HuH-7.5 (cell line): Measurements from ENCODE around the gene GYPC.
"Not testable (repeated sequence)": the region's sequence is repeated elsewhere in the genome, so short reads cannot be mapped to it uniquely, and the experiment has no call there.

Source experiments
- DNase-seq: peaks from one replicate; pipeline ENCODE4 v3.0.0; 2011; ENCODE audit warnings: low spot score

GYPC gene, protein sequence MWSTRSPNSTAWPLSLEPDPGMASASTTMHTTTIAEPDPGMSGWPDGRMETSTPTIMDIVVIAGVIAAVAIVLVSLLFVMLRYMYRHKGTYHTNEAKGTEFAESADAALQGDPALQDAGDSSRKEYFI

DNA sequence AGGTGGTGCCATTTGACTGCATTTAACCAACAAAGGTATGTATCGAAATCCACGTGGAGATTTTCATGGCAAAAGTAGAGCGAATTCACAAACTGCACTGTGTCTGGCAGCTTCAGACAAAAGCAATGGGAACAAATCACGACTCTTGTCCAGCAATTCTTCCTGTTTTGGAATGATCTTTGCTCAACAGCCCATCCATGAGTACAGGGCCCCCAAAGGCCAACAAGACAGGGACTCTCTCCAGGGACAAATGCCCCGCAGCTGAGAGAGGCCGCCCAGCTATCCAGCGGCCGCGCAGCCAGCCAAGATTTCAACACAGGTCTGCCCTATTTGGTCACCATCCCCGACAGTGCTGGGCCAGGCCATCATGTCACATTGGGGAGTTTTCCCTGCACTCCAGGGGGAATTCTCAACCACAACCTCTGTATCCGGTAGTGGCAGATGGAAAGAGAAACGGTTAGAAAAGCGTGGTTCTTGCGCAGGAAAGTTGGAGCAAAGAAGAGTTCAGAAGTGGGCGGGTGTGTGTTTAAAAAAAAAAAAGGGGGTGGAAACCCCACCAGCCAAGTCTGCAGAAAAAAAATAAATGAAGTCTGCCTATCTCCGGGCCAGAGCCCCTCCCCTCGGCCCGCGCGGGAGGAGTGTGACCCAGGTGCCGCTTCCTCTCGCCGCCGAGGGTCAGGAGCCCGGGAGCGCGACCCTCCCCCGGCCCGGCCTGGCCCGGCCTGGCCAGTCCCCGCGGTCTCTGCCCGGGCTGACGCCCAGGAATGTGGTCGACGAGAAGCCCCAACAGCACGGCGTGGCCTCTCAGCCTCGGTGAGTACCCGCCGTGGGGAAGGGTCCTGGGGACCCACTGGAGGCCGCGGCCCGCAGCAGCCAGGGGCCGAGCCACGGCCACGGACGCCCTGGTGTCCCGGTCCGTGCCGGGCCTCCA, at the start of gene GYPC:
Gene GYPC (plus strand): TSS at position 659 of the 931 bp plus-strand sequence. CDS start 106 bp downstream, at position 765.
- DNase-seq, result no peak

DNA sequence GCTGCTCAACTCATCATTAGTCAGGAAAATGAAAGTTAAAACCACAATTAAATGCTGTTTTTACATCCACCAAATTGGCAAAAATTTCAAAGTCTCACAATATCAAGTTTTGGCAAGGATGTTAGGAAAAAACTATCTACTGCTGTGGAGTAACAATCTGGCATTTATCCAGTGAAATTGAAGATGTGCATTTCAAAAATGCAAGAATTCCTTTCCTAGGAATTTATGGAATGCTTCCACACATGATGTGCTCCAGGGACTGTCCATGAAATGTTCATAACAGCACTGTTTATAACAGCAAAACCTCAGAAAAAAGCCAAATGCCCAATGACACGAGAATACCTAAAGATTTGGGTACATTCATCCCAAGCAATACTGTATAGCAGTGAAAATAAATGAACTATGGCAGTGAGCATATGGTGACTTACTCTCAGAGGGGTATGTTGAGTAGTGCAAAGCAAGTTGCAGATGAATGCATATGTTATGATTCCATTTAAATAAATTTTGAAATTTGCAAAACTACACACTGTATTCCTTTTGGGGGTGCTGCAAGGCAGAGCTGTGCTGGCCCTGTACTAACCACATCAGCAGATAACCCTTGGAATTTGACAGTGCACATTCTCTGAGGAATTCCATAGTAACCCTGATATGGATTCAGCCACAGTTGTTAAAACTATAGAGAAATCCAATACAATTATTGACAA, 41.3 kb upstream of the GYPC start:
- no peak for DNase-seq

DNA sequence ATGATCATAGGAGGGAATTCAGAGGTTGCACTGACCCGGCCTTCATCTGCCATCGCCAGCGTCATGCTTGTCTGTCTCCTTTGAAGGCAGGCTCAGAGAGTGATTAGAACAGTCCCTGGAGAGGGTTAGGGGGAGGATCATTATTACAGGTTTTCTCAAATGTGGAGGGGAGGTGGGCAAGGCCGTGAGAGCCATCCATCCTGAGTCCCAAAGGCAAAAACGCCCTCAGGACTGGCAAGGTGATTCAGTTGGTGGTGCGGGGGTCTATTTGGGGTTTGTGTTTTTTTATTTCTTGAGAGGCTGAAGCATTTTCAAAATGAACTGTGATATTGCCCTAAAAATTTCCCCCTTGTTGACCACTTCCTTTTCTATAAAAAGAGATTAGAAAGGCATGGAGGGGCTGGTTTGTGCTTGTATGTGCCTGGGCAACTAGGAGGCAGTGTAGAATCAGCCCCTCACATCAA, 39.3 kb upstream of the GYPC start:
- DNase-seq, result no peak

DNA sequence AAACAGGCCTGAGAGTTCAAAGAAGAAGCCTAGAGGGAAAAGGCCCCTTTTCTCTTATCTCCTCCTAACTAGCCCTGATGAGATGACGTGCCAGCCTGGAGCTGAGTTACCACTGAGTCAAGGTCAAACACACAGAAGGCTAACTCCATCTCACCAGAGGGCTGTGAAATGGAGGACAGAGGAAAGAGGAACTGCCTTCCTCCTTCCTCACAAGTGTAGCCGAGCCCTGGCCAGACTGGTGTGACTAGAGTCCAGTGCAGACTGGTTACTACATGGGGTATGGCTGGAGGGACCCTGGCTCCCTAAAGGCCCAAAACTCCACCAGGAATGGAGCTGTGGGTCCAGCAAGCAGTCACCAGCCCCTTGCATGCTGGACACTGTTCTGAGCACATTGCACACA, 35.7 kb upstream of the GYPC start:
- no peak for DNase-seq

DNA sequence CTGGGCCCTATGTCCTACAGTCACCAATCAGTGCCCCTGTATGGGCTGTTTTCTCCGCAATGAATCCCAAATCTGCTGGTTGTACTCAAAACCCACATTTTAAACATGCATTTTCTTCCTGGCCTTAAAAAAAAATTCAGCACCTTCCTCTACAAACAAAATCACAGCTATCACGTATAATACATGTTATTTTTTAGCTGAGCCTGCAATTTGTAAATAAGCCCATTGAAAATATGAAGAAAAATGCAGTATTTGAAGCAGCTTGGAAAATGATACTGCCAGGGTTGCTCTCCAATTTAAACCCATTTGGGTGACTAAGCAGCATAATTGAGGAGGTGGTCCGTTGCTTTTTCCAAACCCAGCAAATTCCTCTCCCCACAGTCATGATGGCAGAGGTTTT, 33.0 kb upstream of the GYPC start:
- no peak for DNase-seq

DNA sequence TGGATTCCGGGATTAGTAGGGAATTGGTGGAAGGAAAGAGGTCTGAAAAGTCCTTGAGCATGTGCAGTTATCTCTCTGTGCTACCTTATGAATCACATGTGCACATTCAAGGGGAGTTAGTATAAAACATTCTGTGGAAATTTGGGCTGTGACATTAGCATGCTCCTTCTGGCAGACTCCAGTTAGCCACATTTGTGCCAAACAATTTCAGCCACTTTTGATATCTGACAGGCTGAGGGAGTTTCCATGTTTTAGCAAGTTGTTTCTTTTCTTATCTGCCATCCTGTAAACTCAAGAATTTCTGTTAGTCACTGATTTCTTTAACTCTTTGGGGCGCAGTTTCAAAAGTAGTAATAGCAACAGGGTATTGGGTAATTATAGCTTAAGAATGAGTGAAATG, 28.3 kb upstream of the GYPC start:
- no peak for DNase-seq

DNA sequence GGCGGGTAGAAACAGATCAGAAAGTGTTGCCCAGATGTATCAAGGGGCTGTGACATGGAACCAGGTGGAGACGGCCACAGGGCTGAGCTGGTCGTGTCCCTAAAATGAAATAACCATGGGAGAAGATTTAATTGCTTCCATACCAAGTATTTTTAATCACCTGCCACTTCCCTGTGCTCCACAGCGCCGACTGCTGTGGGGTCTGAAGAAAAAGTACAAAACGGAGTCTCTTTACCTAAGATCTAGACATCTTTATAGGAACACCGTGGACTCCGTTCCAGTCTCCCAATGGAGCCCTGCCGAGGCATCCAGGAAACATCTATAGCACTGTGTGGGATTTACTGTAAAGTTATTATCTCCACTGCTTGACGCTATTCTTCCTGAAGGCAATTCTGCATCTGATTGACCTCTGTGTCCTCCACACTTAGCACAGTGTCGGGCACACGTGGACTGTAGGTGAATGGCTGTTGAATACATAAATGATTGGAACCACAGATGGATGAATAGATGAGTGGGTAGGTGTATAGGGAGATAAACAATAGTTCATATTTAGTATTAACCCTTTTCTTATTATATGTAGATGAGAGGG, 21.6 kb upstream of the GYPC start:
- no peak for DNase-seq

DNA sequence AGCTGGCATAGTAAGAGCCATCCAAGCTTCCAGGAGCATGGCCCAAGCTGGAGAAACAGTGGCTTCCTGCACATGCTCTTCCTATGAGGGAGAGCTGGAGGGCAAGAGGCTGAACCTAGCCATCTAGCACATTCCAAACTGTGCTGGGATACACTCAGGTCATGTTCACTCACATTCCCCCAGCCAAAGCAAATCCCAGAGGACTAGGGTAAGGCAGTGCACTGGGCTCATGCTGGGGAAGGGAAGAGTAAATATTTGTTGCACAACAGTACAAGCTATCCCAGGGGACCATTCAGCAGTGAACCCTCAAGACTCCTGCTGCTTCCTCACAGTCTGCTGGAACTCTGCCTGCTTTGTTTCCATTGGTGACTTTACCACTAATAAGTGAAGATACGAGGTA, 20.7 kb upstream of the GYPC start:
- DNase-seq, result no peak

DNA sequence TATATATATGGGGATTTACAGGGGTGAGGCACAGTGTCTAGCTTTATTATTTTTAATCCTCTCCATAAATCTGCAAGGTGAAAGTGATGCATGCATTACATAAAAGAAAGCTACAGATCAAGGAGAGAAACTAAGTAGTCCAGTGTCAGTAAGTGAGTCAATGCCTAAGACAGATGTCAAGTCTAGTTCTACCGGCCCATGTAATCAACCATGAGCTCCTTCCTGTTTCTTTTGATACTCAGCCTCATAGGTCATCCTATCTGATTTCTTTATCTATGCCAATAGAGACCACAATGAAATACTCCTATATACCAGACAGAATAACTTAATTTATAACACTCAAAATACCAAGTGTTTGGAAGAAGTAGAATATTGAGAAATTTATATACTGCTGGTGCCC, 20.2 kb upstream of the GYPC start:
- DNase-seq, result no peak

DNA sequence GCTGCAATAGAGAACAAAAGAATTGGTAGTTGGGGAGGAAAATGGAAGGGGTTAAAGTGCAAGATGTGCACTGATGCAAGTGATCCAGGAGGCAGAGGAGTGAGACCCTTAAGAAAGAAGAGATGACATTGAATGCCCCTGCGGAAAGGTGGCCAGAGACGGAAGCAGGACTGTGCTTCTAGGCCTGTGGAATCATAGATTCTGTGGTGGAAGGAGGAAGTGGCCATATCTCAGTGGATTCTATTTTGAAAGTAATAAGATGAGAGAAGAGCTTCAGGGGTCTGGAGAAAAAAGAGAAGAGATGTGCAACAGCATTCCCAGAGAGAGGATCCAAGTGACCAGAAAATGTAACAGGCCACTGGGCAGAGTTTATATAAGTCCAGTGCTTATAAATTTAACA, 18.6 kb upstream of the GYPC start:
- no peak for DNase-seq

DNA sequence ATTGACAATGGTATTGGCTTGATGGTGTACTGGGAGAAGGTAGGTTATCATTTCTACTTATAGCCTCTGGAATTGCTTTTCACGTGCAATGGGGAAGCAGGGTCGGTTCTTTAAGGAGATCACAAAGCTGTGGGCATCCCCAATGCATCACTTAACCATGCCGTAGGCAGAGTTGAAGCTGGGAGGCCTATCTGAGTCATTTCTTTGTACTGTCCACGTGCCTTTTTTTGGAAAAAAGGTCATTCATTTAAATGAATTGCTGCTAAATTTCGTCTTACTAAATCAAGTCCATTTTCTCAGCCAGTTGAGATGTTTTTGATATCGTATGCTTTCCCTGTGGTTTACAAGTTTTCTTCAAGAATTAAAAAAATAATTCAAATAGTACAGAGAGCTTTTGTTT, 17.2 kb upstream of the GYPC start:
- no peak for DNase-seq

DNA sequence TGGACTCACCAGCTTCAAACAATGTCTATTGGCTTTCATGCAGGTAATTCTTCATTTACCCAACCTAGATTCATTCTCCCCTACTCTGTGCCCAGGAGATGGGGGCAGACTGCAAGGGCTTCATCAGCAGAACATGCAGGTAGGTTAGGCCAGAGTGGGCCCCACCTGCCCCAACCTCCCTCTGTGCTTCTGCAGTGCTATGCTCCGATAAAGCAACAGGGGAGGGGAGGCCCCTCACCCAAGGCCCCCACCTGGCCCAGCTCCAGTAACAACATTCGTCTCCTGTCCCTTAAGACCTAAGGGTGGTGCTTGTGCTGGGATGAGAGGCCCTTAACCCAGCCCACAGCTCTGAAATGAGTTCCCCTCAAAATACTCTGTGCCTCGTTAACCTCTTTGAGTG, 16.7 kb upstream of the GYPC start:
- DNase-seq, result no peak

DNA sequence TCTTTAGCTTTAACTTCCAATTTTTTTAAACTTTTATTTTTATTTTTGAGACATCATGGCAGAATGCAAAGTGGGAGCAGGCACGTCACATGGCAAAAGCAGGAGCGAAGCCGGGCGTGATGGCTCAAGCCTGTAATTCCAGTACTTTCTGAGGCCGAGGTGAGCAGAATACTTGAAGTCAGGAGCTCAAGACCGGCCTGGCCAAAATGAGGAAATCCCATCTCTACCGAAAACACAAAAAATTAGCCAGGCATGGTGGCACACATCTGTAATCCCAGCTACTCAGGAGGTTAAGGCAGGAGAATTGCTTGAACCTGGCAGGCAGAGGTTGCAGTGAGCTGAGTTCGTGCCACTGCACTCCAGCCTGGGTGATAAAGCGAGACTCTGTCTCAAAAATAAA, 14.7 kb upstream of the GYPC start:
- not testable (repeated sequence) for DNase-seq

DNA sequence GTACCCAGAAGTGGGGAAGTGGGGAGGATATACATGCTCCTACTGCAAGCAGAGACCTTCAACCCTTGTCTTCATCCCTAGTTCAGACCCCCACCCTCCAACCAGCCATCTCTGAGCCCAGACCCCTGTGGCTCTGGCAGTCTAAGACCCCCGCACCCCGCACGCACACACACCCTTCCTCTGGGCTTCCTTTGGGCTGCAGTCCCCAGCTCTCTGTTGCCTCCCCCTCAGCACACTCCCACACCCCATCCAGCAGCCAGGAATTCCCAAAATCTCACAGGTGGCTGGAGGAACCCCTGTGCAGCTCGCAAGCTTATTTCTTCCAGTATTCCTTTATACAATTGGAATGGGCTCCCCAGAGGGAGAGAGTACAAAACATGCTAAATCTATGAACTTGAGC, 13.9 kb upstream of the GYPC start:
- no peak for DNase-seq

DNA sequence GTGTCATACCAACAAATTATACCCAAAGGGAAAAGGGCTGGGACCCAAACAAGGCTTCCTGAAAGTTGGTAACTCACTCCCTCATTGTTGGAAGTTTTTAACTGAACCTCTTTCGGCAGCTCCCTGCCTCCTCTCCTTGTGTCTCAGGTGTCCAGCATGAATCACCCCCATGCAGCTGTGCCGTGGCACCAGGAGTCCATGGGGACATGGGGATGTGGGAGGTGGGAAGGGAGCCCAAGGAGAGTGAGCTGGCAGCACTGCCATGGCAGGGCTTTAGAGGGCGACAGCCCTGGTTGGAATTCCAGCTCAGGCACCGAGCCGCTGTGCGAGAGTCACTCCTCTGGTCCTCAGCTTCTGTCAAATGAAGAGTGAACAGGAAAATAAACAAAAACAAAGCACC, 12.5 kb upstream of the GYPC start:
- no peak for DNase-seq

DNA sequence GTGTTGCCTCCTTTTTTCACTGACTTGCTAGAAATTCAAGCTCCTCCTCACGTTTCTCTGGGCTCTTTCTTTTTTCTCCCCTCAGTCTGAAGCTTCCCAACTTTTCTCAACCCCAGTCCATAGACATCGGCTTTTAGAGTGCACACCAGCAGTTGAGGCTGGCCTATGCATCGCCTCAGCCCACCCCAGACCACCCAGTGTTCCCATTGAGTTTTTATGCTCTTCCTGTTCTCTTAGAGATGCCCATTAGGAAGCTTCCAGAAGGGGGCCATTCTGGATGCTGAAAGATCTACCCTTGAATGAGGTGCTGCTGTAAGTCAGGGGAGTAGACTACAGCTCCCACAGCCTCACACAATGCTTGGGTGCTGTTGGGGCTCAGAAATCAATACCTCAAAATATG, 12.0 kb upstream of the GYPC start:
- DNase-seq, result no peak

DNA sequence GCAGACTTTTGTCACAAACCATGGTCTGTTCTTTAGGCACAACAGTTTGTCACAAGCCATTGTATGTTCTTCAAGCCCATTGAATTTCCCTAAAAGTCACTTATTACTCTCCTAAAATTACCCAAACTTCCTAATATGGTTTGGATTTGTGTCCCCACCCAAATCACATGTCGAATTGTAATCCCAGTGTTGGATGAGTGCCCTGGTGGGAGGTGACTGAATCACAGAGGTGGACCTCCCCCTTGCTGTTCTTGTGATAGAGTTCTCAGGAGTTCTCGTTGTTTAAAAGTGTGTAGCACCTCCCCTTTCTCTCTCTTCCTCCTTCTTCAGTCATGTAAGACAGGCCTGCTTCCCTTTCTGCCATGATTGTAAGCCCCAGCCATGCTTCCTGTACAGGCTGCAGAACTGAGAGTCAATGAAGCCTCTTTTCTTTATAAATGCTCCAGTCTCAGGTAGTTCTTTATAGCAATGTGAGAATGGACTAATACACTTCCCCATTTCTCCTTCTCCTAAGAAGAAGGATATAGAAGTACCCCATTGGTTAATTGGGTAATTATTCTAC, 11.2 kb upstream of the GYPC start:
- no peak for DNase-seq

DNA sequence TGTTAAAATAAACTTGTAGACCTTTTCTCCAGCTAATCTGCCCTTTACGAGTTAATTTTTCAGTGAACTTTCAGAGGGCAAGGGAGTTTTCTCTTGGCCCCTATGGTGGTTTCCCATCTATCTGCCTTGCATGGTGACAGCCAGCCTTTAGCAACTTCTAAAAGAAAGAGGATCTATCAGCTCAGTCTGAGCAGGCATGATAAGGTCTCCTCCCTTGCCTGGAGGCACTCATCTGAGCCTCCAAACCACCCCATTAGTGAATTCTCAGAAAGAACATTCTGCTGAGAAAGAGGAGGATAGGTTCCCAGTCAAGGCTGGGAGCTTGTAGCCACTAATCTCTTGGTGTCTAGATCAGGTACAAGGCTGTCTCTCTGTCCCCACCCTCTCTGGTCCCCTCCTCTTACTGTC, 10.7 kb upstream of the GYPC start:
- no peak for DNase-seq

DNA sequence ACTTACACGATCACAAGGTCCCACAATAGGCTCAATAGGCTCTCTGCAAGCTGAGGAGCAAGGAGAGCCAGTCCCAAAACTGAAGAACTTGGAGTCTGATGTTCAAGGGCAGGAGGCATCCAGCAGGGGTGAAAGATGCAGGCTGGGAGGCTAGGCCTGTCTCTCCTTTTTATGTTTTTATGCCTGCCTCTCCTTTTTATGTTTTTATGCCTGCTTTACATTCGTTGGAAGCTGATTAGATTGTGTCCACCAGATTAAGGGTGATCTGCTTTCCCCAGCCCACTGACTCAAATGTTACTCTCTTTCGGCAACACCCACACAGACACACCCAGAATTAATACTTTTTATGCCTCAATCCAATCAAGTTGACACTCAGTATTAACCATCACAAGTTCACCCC, 9.9 kb upstream of the GYPC start:
- no peak for DNase-seq

DNA sequence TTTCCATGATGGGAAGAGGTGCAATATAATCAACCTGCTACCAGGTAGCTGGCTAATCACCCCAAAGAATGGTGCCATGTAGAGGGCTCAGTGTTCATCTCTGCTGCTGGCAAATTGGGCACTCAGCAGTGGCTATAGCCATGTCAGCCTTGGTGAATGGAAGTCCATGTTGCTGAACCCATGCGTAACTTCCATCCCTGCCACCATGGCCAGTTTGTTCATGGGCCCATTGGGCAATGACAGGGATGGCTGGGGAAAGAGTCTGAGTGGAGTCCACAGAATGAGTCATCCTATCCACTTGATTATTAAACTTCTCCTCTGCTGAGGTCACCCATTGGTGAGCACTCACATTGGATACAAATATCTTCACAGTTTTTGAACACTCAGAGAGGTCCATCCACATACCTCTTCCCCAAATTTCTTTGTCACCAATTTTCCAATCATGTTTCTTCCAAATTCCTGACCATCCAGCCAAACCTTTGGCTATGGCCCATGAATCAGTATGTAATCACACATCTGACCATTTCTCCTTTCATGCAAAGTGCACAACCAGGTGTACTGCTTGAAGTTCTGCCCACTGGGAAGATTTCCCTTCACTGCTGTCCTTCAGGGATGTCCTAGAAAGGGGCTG, 8.1 kb upstream of the GYPC start:
- DNase-seq, result not testable (repeated sequence)

DNA sequence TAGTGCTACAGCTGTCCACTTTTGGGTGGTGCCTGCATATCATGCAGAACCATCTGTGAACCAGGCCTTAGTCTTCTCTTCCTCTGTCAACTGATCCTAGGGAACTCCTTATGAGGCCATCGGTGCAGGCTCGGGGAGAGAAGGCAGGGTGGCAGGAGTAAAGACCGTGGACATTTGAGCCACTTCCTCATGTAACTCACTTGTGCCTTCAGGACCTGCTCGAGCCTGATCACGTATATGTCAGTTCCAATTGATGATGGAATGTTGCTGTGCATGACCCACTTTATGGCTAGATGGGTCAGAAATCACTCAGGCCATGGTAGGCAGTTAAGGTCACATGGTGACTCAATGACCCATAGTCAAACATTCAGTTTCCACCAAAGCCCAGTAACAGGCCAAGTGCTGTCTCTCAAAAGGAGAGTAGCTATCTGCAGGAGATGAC, 7.6 kb upstream of the GYPC start:
- DNase-seq, result not testable (repeated sequence)

DNA sequence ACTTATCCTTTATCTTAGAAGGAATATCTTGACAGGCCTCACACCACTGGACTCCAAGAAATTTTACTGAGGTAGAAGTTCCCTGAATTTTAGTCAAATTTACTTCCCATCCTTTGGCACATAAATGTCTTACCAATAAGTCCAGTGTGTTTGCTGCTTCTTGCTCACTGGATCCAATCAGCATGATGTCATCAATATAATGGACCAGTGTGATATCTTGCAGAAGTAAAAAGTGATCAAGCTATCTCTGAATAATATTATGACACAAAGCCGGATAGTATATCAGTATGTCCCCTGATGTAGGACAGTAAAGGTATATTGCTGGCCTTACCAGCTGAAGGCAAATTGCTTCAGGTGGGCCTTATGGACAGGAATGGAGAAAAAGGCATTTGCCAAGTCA, 6.9 kb upstream of the GYPC start:
- no peak for DNase-seq
